DOHH2 (cell line): ENCODE results near the gene SS18L1.
"Not testable (repeated sequence)": the region's sequence is repeated elsewhere in the genome, so short reads cannot be mapped to it uniquely, and the experiment has no call there.

Experiments used
- H3F3A ChIP-seq: fragments of 200-600 bp; sonication (generic), shearing (Covaris generic); 2 replicates; pipeline ENCODE4 v1.6.0; 2016; ENCODE audit warnings: antibody characterized with exemption, mild to moderate bottlenecking; ENCODE audit not compliant: control insufficient read depth, insufficient read depth
- H3K27ac ChIP-seq: fragments of 200-600 bp; sonication (generic); 2 replicates; pipeline ENCODE4 v1.5.1; 2014; ENCODE audit warnings: low read depth, mild to moderate bottlenecking, low read length, moderate library complexity
- H3K27me3 ChIP-seq: fragments of 200-600 bp; sonication (generic); 2 replicates; pipeline ENCODE4 v1.6.1; 2014; ENCODE audit warnings: mild to moderate bottlenecking, low read length, mixed read lengths; ENCODE audit not compliant: control insufficient read depth
- H3K36me3 ChIP-seq: fragments of 200-600 bp; sonication (generic); 2 replicates; pipeline ENCODE4 v1.6.1; 2014; ENCODE audit warnings: mild to moderate bottlenecking, low read length, moderate library complexity, mixed read lengths; ENCODE audit not compliant: control insufficient read depth
- H3K4me1 ChIP-seq: fragments of 200-600 bp; sonication (generic); 2 replicates; pipeline ENCODE4 v1.6.1; 2014; ENCODE audit warnings: mild to moderate bottlenecking, low read length, mixed read lengths; ENCODE audit not compliant: control insufficient read depth
- H3K4me2 ChIP-seq: fragments of 200-600 bp; sonication (generic); 2 replicates; pipeline ENCODE4 v1.6.0; 2014; ENCODE audit warnings: mild to moderate bottlenecking, low read length, moderate library complexity
- H3K4me3 ChIP-seq: fragments of 200-600 bp; sonication (generic); 2 replicates; pipeline ENCODE4 v1.5.1; 2014; ENCODE audit warnings: mild to moderate bottlenecking, low read length, mixed read lengths
- H3K79me2 ChIP-seq: fragments of 200-600 bp; sonication (generic); 2 replicates; pipeline ENCODE4 v1.6.1; 2014; ENCODE audit warnings: mild to moderate bottlenecking, low read length, mixed read lengths; ENCODE audit not compliant: control insufficient read depth
- H3K9me2 ChIP-seq: fragments of 200-600 bp; sonication (generic); replicated peaks from 2 replicates; pipeline ENCODE4 v1.6.1; 2014; ENCODE audit warnings: mild to moderate bottlenecking, low read length, mixed read lengths; ENCODE audit not compliant: control insufficient read depth
- H3K9me3 ChIP-seq: fragments of 200-600 bp; sonication (generic); 2 replicates; pipeline ENCODE4 v1.6.1; 2014; ENCODE audit warnings: antibody characterized with exemption, low read length, mixed read lengths; ENCODE audit not compliant: control insufficient read depth, insufficient read depth
- H4K20me1 ChIP-seq: fragments of 200-600 bp; sonication (generic); 2 replicates; pipeline ENCODE4 v1.6.0; 2014; ENCODE audit warnings: low read depth, mild to moderate bottlenecking, antibody characterized with exemption, low read length, moderate library complexity; ENCODE audit not compliant: control insufficient read depth, insufficient read depth
- EZH2phosphoT487 ChIP-seq: fragments of 200-600 bp; sonication (generic); IDR thresholded peaks from 2 replicates; pipeline ENCODE4 v1.6.1; 2017; ENCODE audit warnings: borderline replicate concordance, mild to moderate bottlenecking, antibody characterized with exemption, low read length, moderate library complexity, mixed read lengths
- TF ChIP-seq, protein P1 (sequence below): fragments of 200-600 bp; sonication (generic); IDR thresholded peaks from one replicate; pipeline ENCODE4 v1.5.1; 2014; ENCODE audit warnings: antibody characterized with exemption, mild to moderate bottlenecking, low read depth, low read length; ENCODE audit not compliant: poor library complexity, severe bottlenecking

SS18L1 gene

DNA sequence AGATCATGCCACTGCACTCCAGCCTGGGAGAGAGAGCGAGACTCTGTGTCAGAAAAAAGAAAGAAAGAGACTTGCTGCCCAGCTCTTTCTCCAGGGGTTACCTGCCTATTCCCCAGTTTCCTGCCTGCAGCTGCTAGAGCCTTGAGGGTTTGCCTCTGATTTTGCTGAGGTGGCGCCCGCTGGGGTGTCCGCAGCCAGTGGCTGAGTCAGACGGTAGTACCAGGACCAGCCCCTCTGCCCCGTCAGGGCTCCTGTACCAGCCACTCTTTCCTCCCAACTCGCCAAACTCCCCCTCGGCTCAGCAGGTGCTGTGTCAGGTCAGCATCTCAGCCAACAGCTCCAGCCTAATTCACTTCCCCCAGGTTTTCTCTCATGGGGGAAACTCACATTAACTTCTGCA is 28.7 kb upstream of the SS18L1 start:
- no peaks in the 10 kb centered on the region for H4K20me1 ChIP-seq
- no peaks in the 10 kb centered on the region for H3K4me1 ChIP-seq
- H3K36me3 ChIP-seq, result no peaks in the 10 kb centered on the region
- no peaks in the 10 kb centered on the region for H3F3A ChIP-seq
- no peak overlapping the region for H3K27ac ChIP-seq
- H3K79me2 ChIP-seq, result no peaks in the 10 kb centered on the region
- H3K4me3 ChIP-seq, result no peak overlapping the region
- no peak for TF ChIP-seq EZH2phosphoT487
- TF ChIP-seq, protein P1, sequence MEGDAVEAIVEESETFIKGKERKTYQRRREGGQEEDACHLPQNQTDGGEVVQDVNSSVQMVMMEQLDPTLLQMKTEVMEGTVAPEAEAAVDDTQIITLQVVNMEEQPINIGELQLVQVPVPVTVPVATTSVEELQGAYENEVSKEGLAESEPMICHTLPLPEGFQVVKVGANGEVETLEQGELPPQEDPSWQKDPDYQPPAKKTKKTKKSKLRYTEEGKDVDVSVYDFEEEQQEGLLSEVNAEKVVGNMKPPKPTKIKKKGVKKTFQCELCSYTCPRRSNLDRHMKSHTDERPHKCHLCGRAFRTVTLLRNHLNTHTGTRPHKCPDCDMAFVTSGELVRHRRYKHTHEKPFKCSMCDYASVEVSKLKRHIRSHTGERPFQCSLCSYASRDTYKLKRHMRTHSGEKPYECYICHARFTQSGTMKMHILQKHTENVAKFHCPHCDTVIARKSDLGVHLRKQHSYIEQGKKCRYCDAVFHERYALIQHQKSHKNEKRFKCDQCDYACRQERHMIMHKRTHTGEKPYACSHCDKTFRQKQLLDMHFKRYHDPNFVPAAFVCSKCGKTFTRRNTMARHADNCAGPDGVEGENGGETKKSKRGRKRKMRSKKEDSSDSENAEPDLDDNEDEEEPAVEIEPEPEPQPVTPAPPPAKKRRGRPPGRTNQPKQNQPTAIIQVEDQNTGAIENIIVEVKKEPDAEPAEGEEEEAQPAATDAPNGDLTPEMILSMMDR, result no peak
- H3K9me3 ChIP-seq, result peaks cover 17% of the 10 kb centered on the region
- no peak overlapping the region for H3K4me2 ChIP-seq
- H3K9me2 ChIP-seq, result no peaks in the 10 kb centered on the region
- no peaks in the 10 kb centered on the region; the same call in 1 of the 2 replicates for H3K27me3 ChIP-seq

DNA sequence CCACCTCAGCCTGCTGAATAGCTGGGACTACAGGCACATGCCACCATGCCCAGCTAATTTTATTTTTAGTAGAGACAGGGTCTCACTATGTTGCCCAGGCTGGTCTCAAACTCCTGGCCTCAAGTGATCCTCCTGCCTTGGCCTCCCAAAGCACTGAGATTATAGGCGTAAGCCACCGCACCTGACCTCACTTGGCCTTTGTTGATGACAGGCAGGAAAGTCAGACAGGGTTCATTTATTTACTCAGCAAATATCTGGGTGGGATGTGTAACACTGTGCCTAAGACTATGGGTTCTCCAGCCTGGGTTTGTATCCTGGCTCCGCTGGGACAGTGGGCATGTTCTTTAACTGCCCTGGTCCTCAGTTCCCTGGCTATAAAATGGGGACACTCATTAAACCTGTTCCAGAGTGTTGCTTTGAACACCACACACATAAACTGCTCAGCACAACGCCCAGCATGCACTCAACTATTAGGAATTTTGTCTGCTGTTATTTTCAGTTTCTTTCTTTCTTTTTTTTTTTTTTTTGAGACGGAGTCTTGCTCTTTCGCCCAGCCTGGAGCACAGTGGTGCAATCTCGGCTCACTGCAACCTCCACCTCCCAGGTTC is 27.7 kb upstream of the SS18L1 start:
- H3K9me2 ChIP-seq, H3K4me3 ChIP-seq, H3K36me3 ChIP-seq, H3K79me2 ChIP-seq, H3K4me2 ChIP-seq, H3K27me3 ChIP-seq, H3F3A ChIP-seq, H3K4me1 ChIP-seq, H4K20me1 ChIP-seq, H3K27ac ChIP-seq: not testable (repeated sequence)
- peaks cover 16% of the 10 kb centered on the region for H3K9me3 ChIP-seq

DNA sequence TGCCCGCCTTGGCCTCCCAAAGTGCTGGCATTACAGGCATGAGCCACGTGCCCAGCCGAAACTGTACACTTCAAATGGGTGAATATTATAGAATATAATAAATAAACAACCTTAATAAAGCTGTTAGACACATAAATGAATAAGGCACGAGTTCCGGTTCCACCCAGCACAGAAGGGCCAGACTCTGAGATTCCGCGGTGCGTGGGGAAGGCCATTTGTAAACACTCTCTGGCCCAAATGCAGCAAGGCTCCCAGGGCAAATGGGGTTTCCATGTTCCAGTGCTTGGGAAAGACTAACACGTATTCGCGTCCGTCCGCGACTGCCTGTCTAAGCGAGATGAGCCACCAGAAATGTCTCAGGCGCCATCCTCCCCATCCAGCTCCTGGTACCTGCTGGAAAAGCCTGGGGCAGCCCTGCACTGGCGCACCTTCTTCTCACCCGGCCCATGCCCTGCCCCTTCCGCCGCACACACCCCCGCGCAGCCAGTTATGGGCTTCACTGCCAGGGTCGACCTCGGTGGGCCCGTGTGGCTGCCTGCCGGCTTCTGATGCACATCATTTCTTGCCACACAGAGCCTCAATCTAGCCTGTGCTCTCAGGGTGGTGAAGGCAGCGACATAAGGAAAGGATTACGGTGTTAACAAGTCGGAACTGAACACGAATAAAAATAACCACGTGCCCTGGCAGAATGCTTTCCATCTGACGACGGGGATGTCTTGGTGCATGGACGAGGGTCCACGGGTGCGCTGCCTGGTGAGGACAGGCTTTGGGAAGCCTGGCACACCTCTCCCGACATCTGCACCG is 26.8 kb upstream of the SS18L1 start:
- no peaks in the 10 kb centered on the region for H4K20me1 ChIP-seq
- no peaks in the 10 kb centered on the region for H3K36me3 ChIP-seq
- no peaks in the 10 kb centered on the region; the same call in 1 of the 2 replicates for H3K27me3 ChIP-seq
- H3K4me2 ChIP-seq, result no peak overlapping the region
- H3K79me2 ChIP-seq, result no peaks in the 10 kb centered on the region
- TF ChIP-seq EZH2phosphoT487, result no peak
- TF ChIP-seq, protein P1, result no peak
- no peak overlapping the region for H3K27ac ChIP-seq
- peaks cover 13% of the 10 kb centered on the region for H3K9me3 ChIP-seq
- 0 out of 2 replicates have a peak, but pooled peaks cover 8% of the 10 kb centered on the region for H3F3A ChIP-seq
- H3K9me2 ChIP-seq, result no peaks in the 10 kb centered on the region
- H3K4me3 ChIP-seq, result no peak overlapping the region
- peaks cover 16% of the 10 kb centered on the region for H3K4me1 ChIP-seq

DNA sequence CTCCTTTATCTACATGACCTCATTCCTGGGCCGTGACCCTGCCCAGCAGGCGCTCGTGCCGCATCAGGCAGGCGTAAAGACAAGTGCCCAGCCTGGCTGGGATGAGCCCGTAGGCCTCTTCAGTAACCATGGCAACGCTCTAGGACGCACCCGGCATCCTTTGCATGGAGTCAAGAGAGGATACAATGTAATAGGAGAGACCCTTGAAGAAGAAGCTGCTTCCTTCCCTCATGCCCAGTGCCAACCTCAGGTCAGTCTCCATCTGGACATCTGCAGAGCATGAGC is 26.3 kb upstream of the SS18L1 start:
- H3K27ac ChIP-seq, result no peak overlapping the region
- 0 out of 2 replicates have a peak, but pooled peaks cover 8% of the 10 kb centered on the region for H3F3A ChIP-seq
- no peaks in the 10 kb centered on the region; the same call in 1 of the 2 replicates for H3K27me3 ChIP-seq
- no peak for TF ChIP-seq EZH2phosphoT487
- TF ChIP-seq, protein P1, result no peak
- H3K9me2 ChIP-seq, result no peaks in the 10 kb centered on the region
- no peaks in the 10 kb centered on the region for H4K20me1 ChIP-seq
- H3K9me3 ChIP-seq, result peaks cover 9% of the 10 kb centered on the region
- no peak overlapping the region for H3K4me3 ChIP-seq
- H3K36me3 ChIP-seq, result no peaks in the 10 kb centered on the region
- no peak overlapping the region for H3K4me2 ChIP-seq
- peaks cover 16% of the 10 kb centered on the region for H3K4me1 ChIP-seq
- H3K79me2 ChIP-seq, result no peaks in the 10 kb centered on the region
